Hepatocyte (in vitro differentiated cells): ENCODE results near the gene NEMP1. TPM values are rescaled to one million over a fixed set of nuclear protein-coding genes. Genes with fewer than 3 reads are reported as not detected.

Source experiments
- DNase-seq: peaks from one replicate; pipeline ENCODE4 v3.0.0-alpha.2; 2016; ENCODE audit warnings: low spot score
- H2AFZ ChIP-seq: fragments of 200-600 bp; sonication (generic); 2 replicates; pipeline ENCODE4 v1.6.0; 2016; ENCODE audit warnings: antibody characterized with exemption, mild to moderate bottlenecking
- H3K27ac ChIP-seq: fragments of 200-600 bp; sonication (generic); 2 replicates; pipeline ENCODE4 v1.5.1; 2016; ENCODE audit warnings: mild to moderate bottlenecking
- H3K27me3 ChIP-seq: fragments of 200-600 bp; sonication (generic); 2 replicates; pipeline ENCODE4 v1.6.1; 2016
- H3K36me3 ChIP-seq: fragments of 200-600 bp; sonication (generic); replicated peaks from 2 replicates; pipeline ENCODE4 v1.5.1; 2016; ENCODE audit warnings: low read depth; ENCODE audit not compliant: insufficient read depth
- H3K4me1 ChIP-seq: fragments of 200-600 bp; sonication (generic); 2 replicates; pipeline ENCODE4 v1.5.1; 2016; ENCODE audit warnings: mild to moderate bottlenecking, moderate library complexity; ENCODE audit not compliant: insufficient read depth
- H3K4me2 ChIP-seq: fragments of 200-600 bp; sonication (generic); 2 replicates; pipeline ENCODE4 v1.6.0; 2016
- H3K4me3 ChIP-seq: fragments of 200-600 bp; sonication (generic); 2 replicates; pipeline ENCODE4 v1.5.1; 2016; ENCODE audit warnings: mild to moderate bottlenecking
- H3K79me2 ChIP-seq: fragments of 200-600 bp; sonication (generic); 2 replicates; pipeline ENCODE4 v1.6.0; 2017; ENCODE audit warnings: mild to moderate bottlenecking
- H3K9me2 ChIP-seq: fragments of 200-600 bp; sonication (generic); replicated peaks from 2 replicates; pipeline ENCODE4 v1.6.0; 2017; ENCODE audit warnings: mild to moderate bottlenecking; ENCODE audit not compliant: insufficient read depth
- H3K9me3 ChIP-seq: fragments of 200-600 bp; sonication (generic); 2 replicates; pipeline ENCODE4 v1.5.1; 2016; ENCODE audit warnings: low read depth, mild to moderate bottlenecking
- H4K20me1 ChIP-seq: fragments of 200-600 bp; sonication (generic); 2 replicates; pipeline ENCODE4 v1.6.0; 2016; ENCODE audit warnings: mild to moderate bottlenecking; ENCODE audit not compliant: insufficient read depth, poor library complexity, severe bottlenecking
- CTCF ChIP-seq: fragments of 200-600 bp; sonication (generic); IDR thresholded peaks from 2 replicates; pipeline ENCODE4 v1.5.1; 2016; ENCODE audit warnings: antibody characterized with exemption, mild to moderate bottlenecking; ENCODE audit not compliant: poor library complexity
- EZH2 ChIP-seq: fragments of 200-600 bp; sonication (generic); IDR thresholded peaks from 2 replicates; pipeline ENCODE4 v1.6.1; 2016; ENCODE audit warnings: antibody characterized with exemption, mild to moderate bottlenecking, borderline replicate concordance
- EZH2phosphoT487 ChIP-seq: fragments of 200-600 bp; sonication (generic); IDR thresholded peaks from one replicate; pipeline ENCODE4 v1.6.1; 2018; ENCODE audit warnings: antibody characterized with exemption, mild to moderate bottlenecking, low read depth, moderate library complexity; ENCODE audit not compliant: unreplicated experiment, severe bottlenecking
- WGBS: methylation state at CpG from one replicate; pipeline ENCODE4 v1.1.6; 2016; ENCODE audit warnings: low lambda C conversion rate; ENCODE audit errors: missing lambda C conversion rate; 5-methylcytosine and 5-hydroxymethylcytosine counted together
- polyA plus RNA-seq: library from polyadenylated mRNA; unstranded; fragments of >200 nt; fragmentation: Nextera tagmentation; extraction: Ambion mirVana; gene quantifications from 2 replicates; pipeline ENCODE4 v1.2.1, GENCODE V29; 2016
- total RNA-seq: library from RNA; depleted of rRNA; stranded (reverse); fragments of >200 nt; gene quantifications from 2 replicates; pipeline ENCODE4 v1.2.3, GENCODE V29; 2014

The NEMP1 gene
- total and polyA plus RNA-seq, 2 experiments from 2014 or later = 6.2 to 9.3 TPM

GRCh38 chr12:57109207-57110103 is 30.9 kb upstream of the NEMP1 start:
- peak overlapping the region; percentile 69 for H2AFZ ChIP-seq
- peaks cover 26% of the 10 kb centered on the region for H3K79me2 ChIP-seq
- WGBS = 75% methylated on average over 7 of the region's 7 CpGs

GRCh38 chr12:57107456-57108155 is 29.0 kb upstream of the NEMP1 start:
- Histone ChIP-seq H2AFZ (no peak overlapping the region), H4K20me1 (peaks cover 10% of the 10 kb centered on the region), H3K4me3 (no peak overlapping the region), H3K27ac (no peak overlapping the region), H3K9me2 (no peaks in the 10 kb centered on the region), H3K36me3 (no peaks in the 10 kb centered on the region), H3K27me3 (no peaks in the 10 kb centered on the region), H3K4me2 (no peak overlapping the region), H3K4me1 (peaks cover 27% of the 10 kb centered on the region), H3K9me3 (no peaks in the 10 kb centered on the region), H3K79me2 (peaks cover 26% of the 10 kb centered on the region)
- TF ChIP-seq EZH2phosphoT487 (no peak), CTCF (no peak), EZH2 (no peak)
- peak; percentile 5 for DNase-seq
- WGBS = 75% methylated on average over 7 of the region's 7 CpGs

More at GRCh38 chr12:57109207-57110103, 30.9 kb upstream of the NEMP1 start:
- H3K27me3 ChIP-seq = no peaks in the 10 kb centered on the region
- peak overlapping the region; percentile 100 for H3K27ac ChIP-seq
- no peak for DNase-seq
- TF ChIP-seq CTCF (no peak), EZH2phosphoT487 (no peak), EZH2 (no peak)
- no peaks in the 10 kb centered on the region for H3K9me2 ChIP-seq
- H3K4me2 ChIP-seq = peak overlapping the region; percentile 93
- H3K9me3 ChIP-seq = no peaks in the 10 kb centered on the region
- peak overlapping the region; percentile 52 for H3K4me3 ChIP-seq
- peaks cover 30% of the 10 kb centered on the region for H3K4me1 ChIP-seq
- H4K20me1 ChIP-seq = peaks cover 10% of the 10 kb centered on the region
- no peaks in the 10 kb centered on the region for H3K36me3 ChIP-seq

GRCh38 chr12:57106021-57106708 is 27.6 kb upstream of the NEMP1 start:
- Histone ChIP-seq H2AFZ (no peak overlapping the region), H3K4me1 (peaks cover 28% of the 10 kb centered on the region), H3K27ac (no peak overlapping the region), H3K27me3 (no peaks in the 10 kb centered on the region), H3K4me3 (no peak overlapping the region), H4K20me1 (peaks cover 10% of the 10 kb centered on the region), H3K4me2 (no peak overlapping the region), H3K36me3 (no peaks in the 10 kb centered on the region), H3K9me3 (no peaks in the 10 kb centered on the region), H3K79me2 (peaks cover 26% of the 10 kb centered on the region), H3K9me2 (no peaks in the 10 kb centered on the region)
- 93% methylated on average over 9 of the region's 9 CpGs for WGBS
- no peak for TF ChIP-seq CTCF
- TF ChIP-seq EZH2 = no peak
- no peak for TF ChIP-seq EZH2phosphoT487
- no peak for DNase-seq
